ENCODE measurements around the gene SEMA7A.

The SEMA7A gene

DNA sequence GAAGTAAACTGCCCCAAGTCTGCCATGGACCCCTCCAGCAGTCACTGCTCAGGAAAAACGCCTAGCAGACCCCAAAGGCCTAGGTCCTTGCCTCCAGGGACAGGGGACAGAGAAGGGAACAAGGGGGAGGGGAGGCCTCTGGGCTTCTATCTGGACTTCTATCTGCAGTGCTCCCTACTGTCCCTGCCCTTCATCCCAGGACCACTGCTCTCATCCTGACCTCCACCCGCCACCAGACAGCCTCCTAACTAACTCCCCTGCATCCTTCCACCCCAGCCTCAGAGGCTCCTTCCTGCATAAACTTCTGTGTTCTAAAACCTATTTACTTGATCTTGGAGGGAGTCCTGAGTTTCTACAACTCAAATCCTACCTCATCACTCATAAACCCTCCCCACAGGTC is 25.4 kb downstream of the SEMA7A start:
- H3K79me2 ChIP-seq (ENCODE audit: low read length), result peaks cover 21% of the 10 kb centered on the region
- no peaks in the 10 kb centered on the region for H3K9me3 ChIP-seq (ENCODE audit: insufficient read depth, low read length)
- H3K4me2 ChIP-seq (ENCODE audit: low read length), result no peak overlapping the region
- no peak overlapping the region for H3K4me3 ChIP-seq (ENCODE audit: low read length)
- peaks cover 68% of the 10 kb centered on the region for H3K36me3 ChIP-seq (replicated peaks; ENCODE audit: low read depth, low read length)
- peaks cover 58% of the 10 kb centered on the region for H4K20me1 ChIP-seq (ENCODE audit: insufficient read depth, low read length)
- H2AFZ ChIP-seq (ENCODE audit: low read depth, low read length), result no peak overlapping the region
- no peaks in the 10 kb centered on the region for H3K27me3 ChIP-seq (ENCODE audit: low read depth, low read length)
- TF ChIP-seq, protein P1, sequence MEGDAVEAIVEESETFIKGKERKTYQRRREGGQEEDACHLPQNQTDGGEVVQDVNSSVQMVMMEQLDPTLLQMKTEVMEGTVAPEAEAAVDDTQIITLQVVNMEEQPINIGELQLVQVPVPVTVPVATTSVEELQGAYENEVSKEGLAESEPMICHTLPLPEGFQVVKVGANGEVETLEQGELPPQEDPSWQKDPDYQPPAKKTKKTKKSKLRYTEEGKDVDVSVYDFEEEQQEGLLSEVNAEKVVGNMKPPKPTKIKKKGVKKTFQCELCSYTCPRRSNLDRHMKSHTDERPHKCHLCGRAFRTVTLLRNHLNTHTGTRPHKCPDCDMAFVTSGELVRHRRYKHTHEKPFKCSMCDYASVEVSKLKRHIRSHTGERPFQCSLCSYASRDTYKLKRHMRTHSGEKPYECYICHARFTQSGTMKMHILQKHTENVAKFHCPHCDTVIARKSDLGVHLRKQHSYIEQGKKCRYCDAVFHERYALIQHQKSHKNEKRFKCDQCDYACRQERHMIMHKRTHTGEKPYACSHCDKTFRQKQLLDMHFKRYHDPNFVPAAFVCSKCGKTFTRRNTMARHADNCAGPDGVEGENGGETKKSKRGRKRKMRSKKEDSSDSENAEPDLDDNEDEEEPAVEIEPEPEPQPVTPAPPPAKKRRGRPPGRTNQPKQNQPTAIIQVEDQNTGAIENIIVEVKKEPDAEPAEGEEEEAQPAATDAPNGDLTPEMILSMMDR (IDR thresholded peaks at IDR 0.05; ENCODE audit: low read depth, low read length), result no peak
- no peak for TF ChIP-seq EZH2phosphoT487 (IDR thresholded peaks at IDR 0.05; ENCODE audit: low read depth)
- peak overlapping the region; percentile 95 for H3K27ac ChIP-seq (ENCODE audit: low read length)
- H3K4me1 ChIP-seq (ENCODE audit: low read length), result peaks cover 38% of the 10 kb centered on the region
- no peak overlapping the region for H3K9ac ChIP-seq (ENCODE audit: low read length)

DNA sequence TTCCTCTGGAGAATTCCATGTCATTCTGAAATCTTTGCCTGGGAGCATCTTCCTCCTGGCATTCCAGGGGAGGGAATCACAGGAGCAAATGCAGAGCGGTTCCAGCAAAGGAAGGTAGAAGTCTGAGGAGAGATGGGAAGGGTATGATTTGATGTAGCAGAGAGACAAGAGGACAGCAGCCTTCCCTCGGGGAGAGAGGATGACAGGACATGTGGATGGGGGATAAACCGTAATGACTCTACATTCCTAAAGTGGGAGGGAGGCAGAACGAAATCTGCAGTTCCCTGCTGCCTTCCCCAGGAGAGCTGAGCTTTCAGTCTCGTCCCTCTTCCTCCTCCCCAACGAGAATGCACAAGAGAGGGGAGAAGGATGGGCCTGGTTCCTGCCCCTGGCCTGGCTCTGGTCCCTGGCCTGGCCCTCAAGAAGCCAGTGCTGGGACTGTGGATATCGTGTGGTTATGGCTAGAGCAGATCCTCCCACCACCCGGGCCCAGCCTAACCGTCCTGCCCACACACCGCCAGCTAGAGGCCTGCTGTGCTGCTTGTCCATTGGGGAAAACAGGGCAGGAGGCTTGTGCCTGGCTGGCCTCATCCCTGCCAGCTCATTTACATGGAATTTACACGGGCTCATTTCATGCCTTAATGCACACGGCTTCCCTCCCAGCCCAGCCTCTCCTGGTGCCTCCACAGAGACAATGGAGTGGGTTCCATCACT is 26.6 kb downstream of the SEMA7A start:
- peak overlapping the region; percentile 95 for H3K27ac ChIP-seq (ENCODE audit: low read length)
- H3K4me2 ChIP-seq (ENCODE audit: low read length), result no peak overlapping the region
- peaks cover 50% of the 10 kb centered on the region for H3K4me1 ChIP-seq (ENCODE audit: low read length)
- peaks cover 65% of the 10 kb centered on the region for H3K36me3 ChIP-seq (replicated peaks; ENCODE audit: low read depth, low read length)
- no peak for TF ChIP-seq EZH2phosphoT487 (IDR thresholded peaks at IDR 0.05; ENCODE audit: low read depth)
- TF ChIP-seq, protein P1 (IDR thresholded peaks at IDR 0.05; ENCODE audit: low read depth, low read length), result no peak
- no peak overlapping the region for H3K9ac ChIP-seq (ENCODE audit: low read length)
- no peaks in the 10 kb centered on the region for H3K9me3 ChIP-seq (ENCODE audit: insufficient read depth, low read length)
- H3K4me3 ChIP-seq (ENCODE audit: low read length), result no peak overlapping the region
- peaks cover 13% of the 10 kb centered on the region for H3K79me2 ChIP-seq (ENCODE audit: low read length)
- H3K27me3 ChIP-seq (ENCODE audit: low read depth, low read length), result no peaks in the 10 kb centered on the region
- H2AFZ ChIP-seq (ENCODE audit: low read depth, low read length), result no peak overlapping the region
- peaks cover 46% of the 10 kb centered on the region for H4K20me1 ChIP-seq (ENCODE audit: insufficient read depth, low read length)

DNA sequence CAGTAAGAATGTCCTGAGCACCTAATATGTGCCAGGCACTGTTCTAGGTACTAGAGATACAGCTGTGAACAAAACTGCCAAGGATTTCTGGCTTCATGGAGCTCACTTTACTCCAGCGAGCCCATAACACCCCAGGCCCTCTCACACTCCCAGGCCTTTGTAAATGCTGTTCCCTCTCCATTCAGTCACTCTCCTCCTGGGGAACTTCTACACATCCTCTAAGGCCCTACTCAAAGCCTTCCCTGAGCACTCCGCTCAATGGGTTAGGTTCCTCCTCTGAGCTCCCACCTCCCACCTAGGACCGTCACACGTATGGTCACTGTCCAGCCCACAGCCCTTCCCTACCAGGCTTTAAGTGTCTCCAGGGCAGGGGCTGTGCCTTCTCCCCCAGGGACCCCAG is 27.2 kb downstream of the SEMA7A start:
- no peaks in the 10 kb centered on the region for H3K9me3 ChIP-seq (ENCODE audit: insufficient read depth, low read length)

DNA sequence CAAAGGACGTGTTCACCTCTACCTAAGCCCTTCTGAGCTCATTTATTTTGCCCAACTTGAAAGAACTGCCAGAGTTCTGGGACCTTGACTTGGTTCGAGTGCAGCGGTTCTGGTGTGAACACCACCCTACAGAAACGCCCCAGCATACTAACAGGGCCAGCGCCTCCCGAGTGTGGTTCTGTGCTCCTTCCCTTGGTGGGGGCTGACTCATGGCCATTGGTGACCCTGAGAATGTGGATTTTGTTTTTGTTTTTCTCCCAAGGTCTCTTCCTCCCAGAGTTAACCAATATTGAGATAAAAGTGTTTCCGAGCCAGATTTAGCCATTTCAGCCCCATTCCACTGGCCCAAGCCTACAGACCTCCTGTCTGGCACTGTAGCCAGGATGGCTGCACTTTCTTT is 27.9 kb downstream of the SEMA7A start:
- Histone ChIP-seq H3K9ac (ENCODE audit: low read length) (no peak overlapping the region), H3K4me2 (ENCODE audit: low read length) (no peak overlapping the region), H3K27ac (ENCODE audit: low read length) (peak overlapping the region; percentile 95), H2AFZ (ENCODE audit: low read depth, low read length) (no peak overlapping the region), H3K36me3 (replicated peaks; ENCODE audit: low read depth, low read length) (peaks cover 52% of the 10 kb centered on the region), H3K79me2 (ENCODE audit: low read length) (peaks cover 12% of the 10 kb centered on the region; the same call in 1 of the 2 replicates), H3K9me3 (ENCODE audit: insufficient read depth, low read length) (no peaks in the 10 kb centered on the region), H3K4me3 (ENCODE audit: low read length) (no peak overlapping the region), H4K20me1 (ENCODE audit: insufficient read depth, low read length) (peaks cover 33% of the 10 kb centered on the region), H3K4me1 (ENCODE audit: low read length) (peaks cover 64% of the 10 kb centered on the region), H3K27me3 (ENCODE audit: low read depth, low read length) (no peaks in the 10 kb centered on the region)
- TF ChIP-seq EZH2phosphoT487 (IDR thresholded peaks at IDR 0.05; ENCODE audit: low read depth), result no peak
- TF ChIP-seq, protein P1 (IDR thresholded peaks at IDR 0.05; ENCODE audit: low read depth, low read length), result no peak

More for the DNA sequence above, 27.2 kb downstream of the SEMA7A start:
- Histone ChIP-seq H4K20me1 (ENCODE audit: insufficient read depth, low read length) (peaks cover 40% of the 10 kb centered on the region), H2AFZ (ENCODE audit: low read depth, low read length) (no peak overlapping the region), H3K27ac (ENCODE audit: low read length) (peak overlapping the region; percentile 95), H3K4me2 (ENCODE audit: low read length) (no peak overlapping the region), H3K4me1 (ENCODE audit: low read length) (peaks cover 57% of the 10 kb centered on the region), H3K27me3 (ENCODE audit: low read depth, low read length) (no peaks in the 10 kb centered on the region), H3K79me2 (ENCODE audit: low read length) (peaks cover 10% of the 10 kb centered on the region), H3K9ac (ENCODE audit: low read length) (no peak overlapping the region), H3K4me3 (ENCODE audit: low read length) (no peak overlapping the region), H3K36me3 (replicated peaks; ENCODE audit: low read depth, low read length) (peaks cover 59% of the 10 kb centered on the region)
- TF ChIP-seq, protein P1 (IDR thresholded peaks at IDR 0.05; ENCODE audit: low read depth, low read length), result no peak
- TF ChIP-seq EZH2phosphoT487 (IDR thresholded peaks at IDR 0.05; ENCODE audit: low read depth), result no peak

Data from OCI-LY3 (cell line).